Mesenchymal stem cell (in vitro differentiated cells and primary cell): ENCODE results near the gene E2F3.

Experiments used
- DNase-seq: peaks from one replicate; pipeline ENCODE4 v3.0.0-alpha.2; 2013
- H2AFZ ChIP-seq: one replicate; pipeline ENCODE4 v1.6.1; 2013; ENCODE audit warnings: low read depth, mild to moderate bottlenecking, control low read depth, inconsistent platforms, low read length, moderate library complexity
- H2AK5ac ChIP-seq: 2 replicates; pipeline ENCODE4 v1.6.1; 2013; ENCODE audit warnings: low read length, moderate library complexity, mild to moderate bottlenecking, inconsistent platforms; ENCODE audit not compliant: severe bottlenecking
- H2BK120ac ChIP-seq: one replicate; pipeline ENCODE4 v1.6.1; 2013; ENCODE audit warnings: low read depth, mild to moderate bottlenecking, inconsistent platforms, low read length, moderate library complexity
- H2BK12ac ChIP-seq, 2 experiments: one replicate each; pipeline ENCODE4 v1.6.1; 2013; ENCODE audit warnings: inconsistent platforms in 2 of 2, low read length in 2 of 2, mild to moderate bottlenecking in 2 of 2, moderate library complexity in 2 of 2, control low read depth in 1 of 2
- H2BK15ac ChIP-seq: one replicate; pipeline ENCODE4 v1.6.1; 2013; ENCODE audit warnings: mild to moderate bottlenecking, low read depth, inconsistent platforms; ENCODE audit not compliant: poor library complexity, severe bottlenecking
- H2BK5ac ChIP-seq: 2 replicates; pipeline ENCODE4 v1.6.1; 2013; ENCODE audit warnings: low read depth, mild to moderate bottlenecking, low read length, control low read depth, inconsistent platforms; ENCODE audit not compliant: poor library complexity, severe bottlenecking
- H3K14ac ChIP-seq, 2 experiments: one replicate each; pipeline ENCODE4 v1.6.1; 2013; ENCODE audit warnings: inconsistent platforms in 2 of 2, low read length in 2 of 2, control low read depth in 1 of 2, mild to moderate bottlenecking in 1 of 2, moderate library complexity in 1 of 2
- H3K18ac ChIP-seq, 2 experiments: one replicate each; pipeline ENCODE4 v1.6.1; 2013; ENCODE audit warnings: inconsistent platforms in 2 of 2, low read length in 2 of 2, control low read depth in 1 of 2, low read depth in 1 of 2, mild to moderate bottlenecking in 1 of 2
- H3K23ac ChIP-seq, 2 experiments: one replicate each; pipeline ENCODE4 v1.6.1; 2013; ENCODE audit warnings: inconsistent platforms in 2 of 2, low read length in 2 of 2, mild to moderate bottlenecking in 2 of 2, moderate library complexity in 2 of 2, control low read depth in 1 of 2
- H3K27ac ChIP-seq: 2 replicates; pipeline ENCODE4 v1.5.1; 2013; ENCODE audit warnings: mild to moderate bottlenecking, moderate library complexity, low read length, control low read depth, inconsistent platforms; ENCODE audit not compliant: poor library complexity, severe bottlenecking
- H3K27me3 ChIP-seq, 2 experiments: 2 replicates each; pipeline versions ENCODE4 v1.6.1 to v1.7.0; 2013; ENCODE audit warnings: low read length in 2 of 2, mild to moderate bottlenecking in 2 of 2, moderate library complexity in 2 of 2, control low read depth in 1 of 2, inconsistent platforms in 1 of 2; ENCODE audit not compliant: control insufficient read depth in 1 of 2, insufficient read depth in 1 of 2
- H3K36me3 ChIP-seq, 2 experiments: 2 replicates each; pipeline versions ENCODE4 v1.6.1 to v1.7.0; 2013; ENCODE audit warnings: low read length in 2 of 2, control low read depth in 1 of 2, inconsistent platforms in 1 of 2, low read depth in 1 of 2, mild to moderate bottlenecking in 1 of 2; ENCODE audit not compliant: insufficient read depth in 2 of 2, control insufficient read depth in 1 of 2
- H3K4ac ChIP-seq, 2 experiments: one replicate each; pipeline ENCODE4 v1.6.1; 2013; ENCODE audit warnings: inconsistent platforms in 2 of 2, low read length in 2 of 2, mild to moderate bottlenecking in 2 of 2, moderate library complexity in 2 of 2, control low read depth in 1 of 2, low read depth in 1 of 2
- H3K4me1 ChIP-seq: 2 replicates; pipeline ENCODE4 v1.6.1; 2013; ENCODE audit warnings: low read depth, low read length, control low read depth; ENCODE audit not compliant: control insufficient read depth, insufficient read depth
- H3K4me2 ChIP-seq: 2 replicates; pipeline ENCODE4 v1.6.1; 2013; ENCODE audit warnings: low read length, mild to moderate bottlenecking, inconsistent platforms; ENCODE audit not compliant: poor library complexity, severe bottlenecking
- H3K4me3 ChIP-seq, 2 experiments: 2 replicates each; pipeline versions ENCODE4 v1.5.1 to v1.7.0; 2013; ENCODE audit warnings: low read length in 2 of 2, mild to moderate bottlenecking in 2 of 2, control low read depth in 1 of 2, low read depth in 1 of 2; ENCODE audit not compliant: insufficient read depth in 1 of 2
- H3K79me1 ChIP-seq: replicated peaks from 2 replicates; pipeline ENCODE4 v1.6.1; 2013; ENCODE audit warnings: mild to moderate bottlenecking, control low read depth, low read length, inconsistent platforms; ENCODE audit not compliant: poor library complexity, severe bottlenecking
- H3K9ac ChIP-seq: 2 replicates; pipeline ENCODE4 v1.7.0; 2013; ENCODE audit warnings: mild to moderate bottlenecking, low read length, moderate library complexity
- H3K9me3 ChIP-seq: 2 replicates; pipeline ENCODE4 v1.7.0; 2013; ENCODE audit warnings: mild to moderate bottlenecking, low read length; ENCODE audit not compliant: control insufficient read depth
- H4K8ac ChIP-seq: one replicate; pipeline ENCODE4 v1.6.1; 2013; ENCODE audit warnings: inconsistent platforms, mild to moderate bottlenecking, low read length, moderate library complexity
- H4K91ac ChIP-seq: one replicate; pipeline ENCODE4 v1.6.1; 2013; ENCODE audit warnings: mild to moderate bottlenecking, low read length, inconsistent platforms
- WGBS: methylation state at CpG from one replicate; pipeline ENCODE4 v1.1.7; 2013; ENCODE audit warnings: mixed read lengths; 5-methylcytosine and 5-hydroxymethylcytosine counted together

The E2F3 gene

DNA sequence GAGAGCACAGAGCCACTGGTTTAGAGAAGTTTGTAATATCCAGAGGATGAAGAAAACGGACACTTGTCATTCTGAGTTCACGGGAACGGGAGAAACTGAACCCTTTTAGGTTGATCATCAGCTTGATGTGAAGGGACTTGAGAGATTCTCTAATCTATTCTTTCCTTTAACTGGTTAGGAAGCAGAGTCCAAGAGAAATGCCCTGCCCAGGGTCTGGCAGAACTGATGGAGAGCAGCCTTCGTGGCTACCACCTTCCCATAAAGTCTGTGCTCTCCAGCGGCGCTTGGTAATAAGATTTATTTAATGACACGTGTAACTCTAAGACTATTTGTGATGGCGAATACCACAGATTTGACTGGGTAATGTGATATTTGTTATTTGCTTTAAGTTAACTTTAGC is 36.0 kb downstream of the E2F3 start:
- no peak overlapping the region for H3K4me2 ChIP-seq
- peaks cover 2% of the 10 kb centered on the region for H3K4me1 ChIP-seq
- H4K91ac ChIP-seq: no peak overlapping the region
- H3K23ac ChIP-seq: no peak overlapping the region
- H2BK5ac ChIP-seq: no peak overlapping the region
- no peak overlapping the region for H3K9ac ChIP-seq
- no peaks in the 10 kb centered on the region for H3K27me3 ChIP-seq
- no peak overlapping the region for H2AK5ac ChIP-seq
- H3K36me3 ChIP-seq: peaks cover 0 to 5% of the 10 kb centered on the region in 2 experiments
- H2BK15ac ChIP-seq: no peak overlapping the region
- H4K8ac ChIP-seq: no peak overlapping the region
- WGBS: 96% methylated on average over 8 of the region's 8 CpGs
- no peak for DNase-seq
- H2BK12ac ChIP-seq: no peak overlapping the region
- no peak overlapping the region for H3K27ac ChIP-seq
- H3K18ac ChIP-seq: no peak overlapping the region
- no peaks in the 10 kb centered on the region for H3K9me3 ChIP-seq
- H2AFZ ChIP-seq: no peak overlapping the region
- H3K14ac ChIP-seq: no peak overlapping the region
- no peak overlapping the region for H3K4ac ChIP-seq
- no peak overlapping the region for H2BK120ac ChIP-seq
- H3K4me3 ChIP-seq: no peak overlapping the region
- peaks cover 20% of the 10 kb centered on the region for H3K79me1 ChIP-seq

GRCh38 chr6:20438462-20439070 is 36.9 kb downstream of the E2F3 start:
- H2BK12ac ChIP-seq: no peak overlapping the region
- no peak overlapping the region for H3K4me3 ChIP-seq
- no peak overlapping the region for H2BK120ac ChIP-seq
- H2AK5ac ChIP-seq: no peak overlapping the region
- no peaks in the 10 kb centered on the region for H3K9me3 ChIP-seq
- H2BK5ac ChIP-seq: no peak overlapping the region
- no peak overlapping the region for H3K27ac ChIP-seq
- no peak overlapping the region for H3K4me2 ChIP-seq
- no peak overlapping the region for H2BK15ac ChIP-seq
- H3K4me1 ChIP-seq: peaks cover 2% of the 10 kb centered on the region
- H3K9ac ChIP-seq: peak overlapping the region; percentile 47
- no peak overlapping the region for H3K23ac ChIP-seq
- H3K36me3 ChIP-seq: peaks cover 0 to 5% of the 10 kb centered on the region in 2 experiments
- 77% methylated on average over 4 of the region's 4 CpGs for WGBS
- peaks cover 22% of the 10 kb centered on the region for H3K79me1 ChIP-seq
- no peak overlapping the region for H4K91ac ChIP-seq
- no peak overlapping the region for H3K18ac ChIP-seq
- no peak overlapping the region for H4K8ac ChIP-seq
- no peak overlapping the region for H3K4ac ChIP-seq
- DNase-seq: no peak
- H3K27me3 ChIP-seq: no peaks in the 10 kb centered on the region
- no peak overlapping the region for H2AFZ ChIP-seq
- no peak overlapping the region for H3K14ac ChIP-seq

- no peak overlapping the region for H3K18ac ChIP-seq
- 100% methylated on average over 2 of the region's 3 CpGs for WGBS
- H2BK5ac ChIP-seq: no peak overlapping the region
Observed at GRCh38 chr6:20439558-20439957, 37.9 kb downstream of the E2F3 start.

GRCh38 chr6:20440296-20440695 is 38.6 kb downstream of the E2F3 start:
- no peaks in the 10 kb centered on the region for H3K9me3 ChIP-seq
- DNase-seq: no peak
- H2AK5ac ChIP-seq: no peak overlapping the region
- H3K9ac ChIP-seq: peak overlapping the region; percentile 62
- H3K4me3 ChIP-seq: peak overlapping the region in 1 of 2 experiments; percentile 60
- no peak overlapping the region for H3K27ac ChIP-seq
- no peaks in the 10 kb centered on the region for H3K4me1 ChIP-seq
- no peak overlapping the region for H2AFZ ChIP-seq
- H2BK12ac ChIP-seq: no peak overlapping the region
- no peak overlapping the region for H4K8ac ChIP-seq
- H2BK15ac ChIP-seq: no peak overlapping the region
- no peaks in the 10 kb centered on the region for H3K27me3 ChIP-seq
- peaks cover 20% of the 10 kb centered on the region for H3K79me1 ChIP-seq
- H3K14ac ChIP-seq: no peak overlapping the region
- no peak overlapping the region for H3K4ac ChIP-seq
- H3K18ac ChIP-seq: no peak overlapping the region
- H2BK5ac ChIP-seq: no peak overlapping the region
- no peak overlapping the region for H3K23ac ChIP-seq
- no peak overlapping the region for H4K91ac ChIP-seq
- no peak overlapping the region for H3K4me2 ChIP-seq
- no peak overlapping the region for H2BK120ac ChIP-seq
- WGBS: 97% methylated on average over 3 of the region's 4 CpGs
- H3K36me3 ChIP-seq: peaks cover 0 to 2% of the 10 kb centered on the region in 2 experiments

More at GRCh38 chr6:20439558-20439957, 37.9 kb downstream of the E2F3 start:
- Histone ChIP-seq H3K27me3 (no peaks in the 10 kb centered on the region), H2AFZ (no peak overlapping the region), H3K4ac (no peak overlapping the region), H3K9me3 (no peaks in the 10 kb centered on the region), H3K27ac (no peak overlapping the region), H3K4me2 (no peak overlapping the region), H2BK12ac (no peak overlapping the region), H4K91ac (no peak overlapping the region), H4K8ac (no peak overlapping the region), H3K4me3 (no peak overlapping the region), H3K36me3 (peaks cover 0 to 5% of the 10 kb centered on the region in 2 experiments), H2BK120ac (no peak overlapping the region), H3K14ac (no peak overlapping the region), H3K79me1 (peaks cover 21% of the 10 kb centered on the region), H2BK15ac (no peak overlapping the region), H3K4me1 (peaks cover 2% of the 10 kb centered on the region), H3K9ac (no peak overlapping the region), H2AK5ac (no peak overlapping the region), H3K23ac (no peak overlapping the region)
- no peak for DNase-seq
